Head of caudate nucleus (tissue), 42 donors: ENCODE results near the gene FAM78A.
A peak's percentile ranks its signal among the peaks of the same experiment; 100 is the strongest.
"Not testable (repeated sequence)": the region's sequence is repeated elsewhere in the genome, so short reads cannot be mapped to it uniquely, and the experiment has no call there.

Experiments
- DNase-seq, 42 donors: peaks; one replicate each; pipeline versions ENCODE4 v3.0.0 to v3.0.0-alpha.2; 2020 to 2021; ENCODE audit warnings: mixed read lengths in 7 of 42
- intact Hi-C: fragments of 100-400 bp; cut with DNase I; formaldehyde crosslinking; loops from one replicate; pipeline ENCODE4 v1.15.0; 2022

Gene FAM78A

GRCh38 chr9:131227112-131227958 lies 49.0 kb downstream of the FAM78A start:
- intact Hi-C loops, result no loop called here

GRCh38 chr9:131226226-131226625 lies 50.1 kb downstream of the FAM78A start:
- DNase-seq, result no peak
- intact Hi-C loops, result no loop called here

More at GRCh38 chr9:131227112-131227958, 49.0 kb downstream of the FAM78A start:
- DNase-seq, result peak in 4 of 42 donors; percentile 27 to 67 (median 36)

GRCh38 chr9:131222460-131222859 lies 53.9 kb downstream of the FAM78A start:
- no peak for DNase-seq
- intact Hi-C loops, result no loop called here

GRCh38 chr9:131220485-131220884 lies 55.8 kb downstream of the FAM78A start:
- no peak for DNase-seq
- intact Hi-C loops, result no loop called here

GRCh38 chr9:131218370-131218769 lies 57.9 kb downstream of the FAM78A start:
- no peak for DNase-seq
- intact Hi-C loops, result no loop called here

GRCh38 chr9:131217331-131218031 lies 58.8 kb downstream of the FAM78A start:
- intact Hi-C loops, result no loop called here
- no peak for DNase-seq

- no peak for DNase-seq
- intact Hi-C loops, result no loop called here
These were observed 59.5 kb downstream of the FAM78A start for GRCh38 chr9:131216806-131217205.

GRCh38 chr9:131214876-131215275 lies 61.4 kb downstream of the FAM78A start:
- intact Hi-C loops, result no loop called here
- DNase-seq, result no peak

- intact Hi-C loops, result no loop called here
- DNase-seq, result peak in 3 of 42 donors; percentile 27 to 56 (median 54)
These were observed 61.9 kb downstream of the FAM78A start for GRCh38 chr9:131214286-131214856.

GRCh38 chr9:131211920-131212319 lies 64.4 kb downstream of the FAM78A start:
- intact Hi-C loops, DNase-seq: not testable (repeated sequence)
